NOMO-1 treated with dmso at 0.1 percent for 144 hours (cell line): ENCODE measurements around the gene PKP2.
"Not testable (repeated sequence)": the region's sequence is repeated elsewhere in the genome, so short reads cannot be mapped to it uniquely, and the experiment has no call there.

Experiments used
- DNase-seq: peaks from one replicate; lab custom pipeline; 2025; ENCODE audit not compliant: unreplicated experiment; lab: John Stamatoyannopoulos, UW

The PKP2 gene

GRCh38 chr12:32864731-32865130, 31.8 kb downstream of the PKP2 start:
- no peak for DNase-seq

GRCh38 chr12:32863128-32863527, 33.4 kb downstream of the PKP2 start:
- DNase-seq = no peak

GRCh38 chr12:32861658-32862057, 34.9 kb downstream of the PKP2 start:
- not testable (repeated sequence) for DNase-seq

GRCh38 chr12:32860192-32860591, 36.4 kb downstream of the PKP2 start:
- DNase-seq = no peak

- DNase-seq = no peak
Observed at GRCh38 chr12:32859389-32859788, 37.2 kb downstream of the PKP2 start.

- DNase-seq = no peak
Observed at GRCh38 chr12:32854716-32855115, 41.9 kb downstream of the PKP2 start.

GRCh38 chr12:32854097-32854496, 42.5 kb downstream of the PKP2 start:
- DNase-seq = no peak

- no peak for DNase-seq
Observed at GRCh38 chr12:32847287-32847686, 49.3 kb downstream of the PKP2 start.

- DNase-seq = no peak
Observed at GRCh38 chr12:32846053-32846452, 50.5 kb downstream of the PKP2 start.

- DNase-seq = no peak
Observed at GRCh38 chr12:32843528-32844095, 53.0 kb downstream of the PKP2 start.

- no peak for DNase-seq
Observed at GRCh38 chr12:32841061-32841460, 55.5 kb downstream of the PKP2 start.

GRCh38 chr12:32839828-32840227, 56.7 kb downstream of the PKP2 start:
- no peak for DNase-seq

GRCh38 chr12:32837974-32838373, 58.6 kb downstream of the PKP2 start:
- DNase-seq = no peak

- no peak for DNase-seq
Observed at GRCh38 chr12:32836710-32837109, 59.9 kb downstream of the PKP2 start.

GRCh38 chr12:32834122-32834521, 62.5 kb downstream of the PKP2 start:
- DNase-seq = no peak

- DNase-seq = no peak
Observed at GRCh38 chr12:32828552-32828951, 68.0 kb downstream of the PKP2 start.

GRCh38 chr12:32828120-32828519, 68.5 kb downstream of the PKP2 start:
- no peak for DNase-seq

- DNase-seq = no peak
Observed at GRCh38 chr12:32826807-32827412, 69.7 kb downstream of the PKP2 start.

GRCh38 chr12:32824596-32824995, 72.0 kb downstream of the PKP2 start:
- no peak for DNase-seq

GRCh38 chr12:32822344-32822743, 74.2 kb downstream of the PKP2 start:
- no peak for DNase-seq

- DNase-seq = no peak
Observed at GRCh38 chr12:32821710-32822109, 74.9 kb downstream of the PKP2 start.

- DNase-seq = no peak
Observed at GRCh38 chr12:32821293-32821692, 75.3 kb downstream of the PKP2 start.

- no peak for DNase-seq
Observed at GRCh38 chr12:32820376-32820931, 76.1 kb downstream of the PKP2 start.
